DMS 273 (cell line): ENCODE data around the gene USE1.
"Not testable (repeated sequence)": the region's sequence is repeated elsewhere in the genome, so short reads cannot be mapped to it uniquely, and the experiment has no call there.

ENCODE experiments used
- DNase-seq: peaks from one replicate; lab custom pipeline; 2025; ENCODE audit not compliant: unreplicated experiment; lab: John Stamatoyannopoulos, UW

The USE1 gene

GRCh38 chr19:17215127-17215971 is at the start of gene USE1:
TSS of gene USE1 (plus strand) at chr19:17215357. CDS start at chr19:17215406, 49 bp downstream.
- peak; percentile 96 for DNase-seq

- DNase-seq = no peak
These were observed 49.4 kb upstream of the USE1 start for GRCh38 chr19:17165715-17166114.

- DNase-seq = no peak
These were observed 44.4 kb upstream of the USE1 start for GRCh38 chr19:17170538-17171297.

- no peak for DNase-seq
These were observed 43.3 kb upstream of the USE1 start for GRCh38 chr19:17171874-17172273.

GRCh38 chr19:17172624-17173345 is 42.4 kb upstream of the USE1 start:
- DNase-seq = no peak

- no peak for DNase-seq
These were observed 36.9 kb upstream of the USE1 start for GRCh38 chr19:17178291-17178690.

GRCh38 chr19:17180997-17181702 is 34.0 kb upstream of the USE1 start:
- DNase-seq = no peak

GRCh38 chr19:17183271-17183761 is 31.8 kb upstream of the USE1 start:
- no peak for DNase-seq

GRCh38 chr19:17183858-17184321 is 31.3 kb upstream of the USE1 start:
- no peak for DNase-seq

GRCh38 chr19:17184371-17184841 is 30.8 kb upstream of the USE1 start:
- DNase-seq = no peak

GRCh38 chr19:17185590-17185989 is 29.6 kb upstream of the USE1 start:
- no peak for DNase-seq

- not testable (repeated sequence) for DNase-seq
These were observed 23.4 kb upstream of the USE1 start for GRCh38 chr19:17191736-17192135.

- no peak for DNase-seq
These were observed 22.4 kb upstream of the USE1 start for GRCh38 chr19:17192751-17193150.

GRCh38 chr19:17194608-17195007 is 20.5 kb upstream of the USE1 start:
- DNase-seq = no peak

GRCh38 chr19:17195106-17195505 is 20.1 kb upstream of the USE1 start:
- no peak for DNase-seq

GRCh38 chr19:17196610-17197009 is 18.5 kb upstream of the USE1 start:
- no peak for DNase-seq

GRCh38 chr19:17197666-17198065 is 17.5 kb upstream of the USE1 start:
- no peak for DNase-seq

- DNase-seq = no peak
These were observed 14.6 kb upstream of the USE1 start for GRCh38 chr19:17200408-17201079.

- DNase-seq = no peak
These were observed 12.9 kb upstream of the USE1 start for GRCh38 chr19:17202249-17202648.

GRCh38 chr19:17202713-17203112 is 12.4 kb upstream of the USE1 start:
- DNase-seq = no peak
